ENCODE measurements around the gene ASMTL. TPM values are rescaled to one million over a fixed set of nuclear protein-coding genes. Genes with fewer than 3 reads are reported as not detected.
"Not testable (repeated sequence)": the region's sequence is repeated elsewhere in the genome, so short reads cannot be mapped to it uniquely, and the experiment has no call there.

Gene ASMTL
- total and polyA plus RNA-seq, 2 experiments from 2014 or later: 36.5 to 43.8 TPM

- Histone ChIP-seq H3K4me3 (no peak overlapping the region), H3K4me1 (ENCODE audit: low read depth) (no peaks in the 10 kb centered on the region), H3K27ac (no peak overlapping the region), H3K27me3 (no peaks in the 10 kb centered on the region), H3K36me3 (no peaks in the 10 kb centered on the region), H3K9me3 (ENCODE audit: low read depth) (no peaks in the 10 kb centered on the region)
- no peak for DNase-seq (ENCODE audit: low read depth in 1 of 2, low spot score in 1 of 2)
- no peak for TF ChIP-seq CTCF (IDR thresholded peaks at IDR 0.05; ENCODE audit: low read depth, low read length)
Observed at GRCh38 chrX:1484638-1485019, 31.9 kb upstream of the ASMTL start.

- no peak overlapping the region for H3K4me3 ChIP-seq
- H3K9me3 ChIP-seq (ENCODE audit: low read depth): no peaks in the 10 kb centered on the region
- TF ChIP-seq CTCF (IDR thresholded peaks at IDR 0.05; ENCODE audit: low read depth, low read length): no peak
- H3K27me3 ChIP-seq: no peaks in the 10 kb centered on the region
- DNase-seq (ENCODE audit: low read depth in 1 of 2, low spot score in 1 of 2): no peak
- H3K36me3 ChIP-seq: no peaks in the 10 kb centered on the region
- no peak overlapping the region for H3K27ac ChIP-seq
- no peaks in the 10 kb centered on the region for H3K4me1 ChIP-seq (ENCODE audit: low read depth)
Observed at GRCh38 chrX:1483843-1484637, 31.3 kb upstream of the ASMTL start.

- H3K4me1 ChIP-seq (ENCODE audit: low read depth); H3K4me3 ChIP-seq; DNase-seq (ENCODE audit: low read depth in 1 of 2, low spot score in 1 of 2); H3K27ac ChIP-seq; H3K27me3 ChIP-seq; H3K36me3 ChIP-seq; H3K9me3 ChIP-seq (ENCODE audit: low read depth): not testable (repeated sequence)
Observed at GRCh38 chrX:1482530-1482928, 29.8 kb upstream of the ASMTL start.

- DNase-seq (ENCODE audit: low read depth in 1 of 2, low spot score in 1 of 2): peak; percentile 30 to 85
- no peak for TF ChIP-seq CTCF (IDR thresholded peaks at IDR 0.05; ENCODE audit: low read depth, low read length)
- Histone ChIP-seq H3K4me1 (ENCODE audit: low read depth) (no peaks in the 10 kb centered on the region), H3K27ac (no peak overlapping the region), H3K9me3 (ENCODE audit: low read depth) (no peaks in the 10 kb centered on the region), H3K27me3 (no peaks in the 10 kb centered on the region), H3K4me3 (no peak overlapping the region), H3K36me3 (no peaks in the 10 kb centered on the region)
Observed at GRCh38 chrX:1481636-1482529, 29.2 kb upstream of the ASMTL start.

- Histone ChIP-seq H3K4me1 (ENCODE audit: low read depth) (no peaks in the 10 kb centered on the region), H3K27ac (no peak overlapping the region), H3K4me3 (no peak overlapping the region), H3K36me3 (no peaks in the 10 kb centered on the region), H3K9me3 (ENCODE audit: low read depth) (no peaks in the 10 kb centered on the region), H3K27me3 (no peaks in the 10 kb centered on the region)
- no peak for DNase-seq (ENCODE audit: low read depth in 1 of 2, low spot score in 1 of 2)
- no peak for TF ChIP-seq CTCF (IDR thresholded peaks at IDR 0.05; ENCODE audit: low read depth, low read length)
Observed at GRCh38 chrX:1480082-1480785, 27.5 kb upstream of the ASMTL start.

All from cardiac muscle cell (in vitro differentiated cells and primary cell).